ENCODE data around the gene FAM81B.
A peak's percentile ranks its signal among the peaks of the same experiment; 100 is the strongest.

FAM81B gene

GRCh38 chr5:95403996-95404395 is 12.8 kb downstream of the FAM81B start:
- peak in 1 of 2 donors; percentile 31 for DNase-seq

- peak in 1 of 2 donors; percentile 65 for DNase-seq
Measured at GRCh38 chr5:95406426-95407090, 15.4 kb downstream of the FAM81B start.

DNA sequence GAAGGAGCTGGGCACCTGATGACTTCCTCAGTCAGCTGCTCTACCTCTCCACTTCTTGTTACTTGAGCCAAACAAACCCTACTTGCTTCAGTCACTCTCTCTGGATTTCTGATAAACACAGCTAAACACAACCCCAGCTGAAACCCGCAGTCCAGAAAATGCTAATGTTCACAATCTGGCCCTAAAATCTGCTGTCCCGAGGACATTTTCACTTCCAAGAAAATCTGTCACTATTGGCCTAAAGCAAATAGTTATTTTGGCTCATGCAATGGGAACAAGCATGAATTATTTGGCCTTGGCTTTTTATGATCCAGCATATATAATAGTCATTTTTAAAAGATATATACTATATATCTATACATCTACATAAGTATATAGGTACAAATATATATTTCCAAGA is 19.1 kb downstream of the FAM81B start:
- no peak for DNase-seq

- DNase-seq, result no peak
Measured at GRCh38 chr5:95411474-95411873, 20.3 kb downstream of the FAM81B start.

- no peak for DNase-seq
Measured at GRCh38 chr5:95414451-95414850, 23.3 kb downstream of the FAM81B start.

- DNase-seq, result no peak
Measured at GRCh38 chr5:95417971-95418370, 26.8 kb downstream of the FAM81B start.

DNA sequence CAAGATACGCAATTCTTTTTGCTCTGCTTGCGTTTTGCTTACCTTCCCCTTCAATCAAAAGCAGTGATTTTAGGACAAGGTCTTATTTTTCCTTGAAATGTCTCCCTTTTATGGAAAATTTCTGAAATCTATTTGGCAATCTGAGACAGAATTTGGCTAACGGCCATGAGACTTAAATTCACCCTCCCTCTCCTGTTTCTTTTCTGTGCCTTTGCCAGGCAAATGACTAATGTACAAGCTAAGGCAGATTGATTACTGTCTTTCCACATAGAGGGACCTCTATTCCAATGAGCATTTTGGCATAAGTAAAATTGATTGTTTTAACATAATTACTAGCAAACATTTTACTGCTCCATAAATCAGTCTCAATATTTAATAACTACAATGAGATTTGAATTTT is 31.7 kb downstream of the FAM81B start:
- no peak for DNase-seq

- DNase-seq, result no peak
Measured at GRCh38 chr5:95424016-95424415, 32.9 kb downstream of the FAM81B start.

GRCh38 chr5:95424526-95424925 is 33.4 kb downstream of the FAM81B start:
- DNase-seq, result no peak

DNA sequence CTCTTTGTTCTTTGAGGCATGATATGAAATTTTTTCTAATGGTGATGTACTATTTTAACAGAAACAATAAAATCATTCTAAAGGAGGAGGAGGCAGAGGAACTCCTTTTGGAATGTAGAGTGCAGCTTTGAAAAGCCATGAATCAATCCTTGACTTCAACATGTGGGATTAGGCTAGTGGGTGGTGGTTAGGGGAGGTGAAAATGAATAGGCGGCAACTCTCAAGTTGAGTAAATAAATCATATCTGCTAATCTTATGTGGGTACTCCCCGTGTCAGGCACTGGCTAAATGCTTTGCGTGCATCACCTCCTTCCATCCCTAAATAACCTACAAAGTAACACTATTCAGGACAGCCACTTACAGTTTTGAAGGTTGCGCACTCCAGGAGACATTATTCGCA is 35.1 kb downstream of the FAM81B start:
- no peak for DNase-seq

- DNase-seq, result no peak
Measured at GRCh38 chr5:95432779-95433178, 41.6 kb downstream of the FAM81B start.

DNA sequence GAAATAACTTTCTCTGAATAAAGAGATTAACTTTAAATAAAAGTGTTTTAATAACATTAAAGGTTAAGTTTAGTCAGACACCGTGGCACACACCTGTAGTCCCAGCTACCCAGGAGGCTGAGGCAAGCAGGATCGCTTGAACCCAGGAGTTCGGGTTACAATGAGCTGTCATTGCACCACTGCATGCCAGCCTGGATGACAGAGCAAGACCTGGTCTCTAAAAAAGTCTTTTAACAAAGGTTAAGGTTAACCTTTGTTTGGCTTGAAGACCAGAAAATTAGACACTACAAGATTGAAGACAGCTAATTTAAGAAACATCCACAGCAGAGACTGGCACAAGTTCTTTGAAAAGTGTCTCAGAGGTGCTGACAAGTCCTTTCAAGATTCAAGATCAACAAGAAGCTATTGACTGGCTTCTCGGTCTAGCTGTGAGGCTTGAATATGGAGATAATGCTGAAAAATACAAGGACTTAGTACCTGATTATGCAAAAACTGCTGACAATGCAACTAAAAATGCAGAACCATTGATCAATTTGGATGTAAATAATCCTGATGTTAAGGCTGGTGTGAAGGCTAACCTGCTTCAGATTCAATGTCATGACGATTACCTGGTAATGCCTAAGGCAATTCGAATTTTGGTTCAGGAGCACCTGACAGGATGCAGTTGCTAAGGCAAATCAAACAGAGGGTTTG is 48.8 kb downstream of the FAM81B start:
- no peak for DNase-seq

DNA sequence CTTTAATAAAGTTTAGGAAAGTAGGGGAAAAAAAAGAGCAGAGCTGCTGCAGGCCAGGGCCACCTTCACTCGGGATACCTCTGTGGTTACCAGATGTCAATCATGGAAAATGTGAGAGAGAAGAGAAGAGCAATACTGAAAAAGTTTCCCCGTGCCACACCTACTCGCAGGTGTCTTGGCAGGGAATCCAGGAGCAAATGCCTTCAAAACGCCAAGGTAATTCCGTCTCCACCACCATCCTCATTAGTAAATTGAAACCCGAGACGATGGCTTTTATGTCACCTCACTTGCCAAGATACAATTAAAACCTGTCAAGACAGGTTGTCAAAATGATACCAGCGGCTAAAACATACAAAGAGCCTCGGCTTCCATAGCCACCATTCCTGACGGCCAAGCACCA is 49.7 kb downstream of the FAM81B start:
- DNase-seq, result no peak

- no peak for DNase-seq
Measured at GRCh38 chr5:95441636-95442035, 50.5 kb downstream of the FAM81B start.

DNA sequence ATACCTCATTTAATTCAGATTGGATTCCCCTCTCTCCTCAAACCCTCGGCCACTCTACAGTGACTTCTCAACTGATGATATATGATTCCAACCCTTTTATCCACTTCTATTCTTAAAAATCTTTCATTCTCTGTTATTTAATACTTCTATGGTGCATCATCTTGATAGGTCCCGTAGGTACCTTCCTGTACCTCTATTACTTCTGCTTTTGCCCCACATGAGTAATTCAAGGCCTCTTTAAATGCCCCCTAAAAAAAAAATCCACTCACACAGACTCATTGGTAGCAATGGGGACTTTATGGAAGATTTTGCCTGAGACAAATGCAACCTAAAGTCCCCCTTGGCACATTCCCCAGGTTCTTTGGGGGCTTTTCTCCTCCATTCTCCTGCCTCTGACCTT is 54.3 kb downstream of the FAM81B start:
- no peak for DNase-seq

GRCh38 chr5:95445995-95446394 is 54.8 kb downstream of the FAM81B start:
- no peak for DNase-seq

DNA sequence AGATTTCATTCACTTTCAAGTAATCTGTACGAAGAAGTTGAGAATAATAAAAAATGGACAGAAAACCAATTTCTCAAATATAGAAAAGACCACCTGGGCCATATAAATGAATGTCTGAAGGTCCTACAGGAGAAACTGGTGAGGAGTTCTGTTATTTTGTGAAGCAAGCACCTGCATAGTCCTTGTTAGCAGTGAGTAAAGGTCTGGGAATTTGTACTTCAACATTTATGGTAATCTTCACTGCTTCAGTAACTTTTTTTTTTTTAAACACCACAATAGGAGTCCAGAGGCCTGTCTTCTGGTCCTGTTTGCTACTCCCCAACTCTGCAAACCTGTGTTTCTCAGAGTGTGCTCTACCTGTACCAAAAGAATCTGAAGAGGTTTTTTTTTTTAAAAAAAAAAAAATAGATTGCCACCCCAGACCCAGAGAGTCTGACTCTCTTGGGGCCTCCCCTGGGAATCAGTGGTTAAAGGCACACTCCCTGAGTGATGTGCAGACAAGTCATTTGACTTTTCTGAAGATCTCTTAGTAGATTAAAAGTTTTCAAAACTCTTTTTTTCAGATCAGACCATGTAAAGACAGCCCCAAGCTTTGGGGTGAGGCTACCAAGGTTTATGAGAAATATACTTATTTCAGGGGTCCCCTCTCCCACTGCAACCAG is 55.5 kb downstream of the FAM81B start:
- no peak for DNase-seq

- no peak for DNase-seq
Measured at GRCh38 chr5:95447961-95448360, 56.8 kb downstream of the FAM81B start.

DNA sequence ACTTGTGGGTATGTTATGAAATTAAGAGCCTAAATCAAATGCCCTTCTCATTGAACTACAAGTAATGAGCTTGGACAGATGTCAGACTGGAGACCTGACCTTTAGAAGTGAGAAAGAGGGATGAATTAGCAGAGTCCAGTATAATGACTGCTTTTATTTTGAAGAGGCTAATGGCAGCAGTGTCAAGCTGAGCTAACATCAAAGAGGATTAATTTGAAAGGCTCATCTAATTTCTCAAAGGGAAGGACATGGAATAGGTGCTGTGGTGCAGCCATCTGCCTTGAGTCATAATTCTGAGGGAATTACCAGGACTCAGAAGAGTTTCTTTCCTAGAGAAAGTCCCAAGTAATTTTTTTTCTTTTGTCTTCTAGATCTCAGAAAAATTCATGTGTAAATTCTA is 57.6 kb downstream of the FAM81B start:
- DNase-seq, result no peak

DNA sequence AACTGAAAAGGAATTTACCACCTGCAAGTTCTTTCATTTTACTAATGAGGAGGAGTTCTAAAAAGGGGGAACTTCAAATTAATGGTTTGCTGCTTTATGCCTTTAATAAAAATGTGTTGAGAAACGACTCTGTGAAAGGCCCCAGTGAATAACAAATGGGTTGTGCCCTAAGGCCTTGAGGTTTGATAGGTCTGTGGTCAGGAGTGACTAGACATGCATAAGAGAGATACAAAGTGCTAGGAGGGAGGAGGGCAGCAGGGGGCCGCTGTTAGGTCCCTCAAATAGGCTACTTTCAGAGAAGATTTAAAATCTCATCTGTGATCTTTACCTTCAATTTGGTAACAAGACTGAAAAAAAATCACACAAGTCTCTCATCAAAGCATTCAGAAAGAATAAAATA is 58.3 kb downstream of the FAM81B start:
- DNase-seq, result no peak

DNA sequence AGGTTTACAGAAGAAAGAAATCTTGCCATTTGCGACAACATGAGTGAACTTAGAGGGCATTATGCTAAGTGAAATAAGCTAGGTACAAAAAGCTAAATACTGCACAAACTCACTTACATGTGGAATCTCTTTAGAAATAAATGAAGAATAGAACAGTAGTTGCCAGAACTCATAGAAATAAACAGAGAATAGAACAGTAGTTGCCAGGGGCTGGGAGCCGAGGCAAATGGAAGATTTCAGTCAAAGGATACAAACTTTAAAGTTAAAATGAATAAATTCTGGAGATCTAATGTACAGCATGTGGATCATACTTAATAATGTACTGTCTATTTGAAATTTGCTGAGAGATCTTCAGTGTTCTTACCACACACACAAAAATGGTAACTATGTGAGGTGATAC is 63.4 kb downstream of the FAM81B start:
- DNase-seq, result no peak

DNA sequence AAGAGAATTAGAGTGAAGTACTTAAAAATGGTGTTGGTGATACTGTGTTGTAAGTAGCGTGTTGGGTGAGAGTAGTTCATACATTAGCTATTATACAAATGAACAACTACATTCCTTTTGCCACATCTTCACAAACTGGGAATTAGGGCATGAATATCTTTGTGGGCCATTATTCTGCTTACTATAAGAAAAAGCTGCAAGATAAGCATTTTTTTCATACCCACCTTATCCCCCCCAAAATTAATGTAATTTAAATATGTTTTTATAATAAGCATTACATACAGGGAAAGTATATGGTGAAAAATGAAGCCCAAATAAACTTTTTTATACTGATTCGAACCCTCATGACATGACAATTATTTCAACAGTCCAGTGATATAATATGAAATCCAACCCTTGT is 69.5 kb downstream of the FAM81B start:
- no peak for DNase-seq

GRCh38 chr5:95471487-95471886 is 80.3 kb downstream of the FAM81B start:
- no peak for DNase-seq

- no peak for DNase-seq
Measured at GRCh38 chr5:95471942-95472341, 80.8 kb downstream of the FAM81B start.

Measured in bone marrow (tissue), 2 donors.